Activated CD8-positive, alpha-beta T cell treated with anti-CD3 and anti-CD28 coated beads for 36 hours (primary cell): ENCODE data around the gene ST8SIA6. TPM values are rescaled to one million over a fixed set of nuclear protein-coding genes. Genes with fewer than 3 reads are reported as not detected.

Source experiments
- ATAC-seq: fragments of 200-7000 bp; cut with Tn5 transposase; one replicate; pipeline ENCODE4 v1.10.0; 2021; ENCODE audit warnings: mild to moderate bottlenecking, moderate library complexity
- CTCF ChIA-PET: fragments of 350-600 bp; sonication (Branson Sonifier 250); formaldehyde crosslinking; loops from one replicate; lab custom pipeline; 2021; ENCODE audit warnings: antibody characterized with exemption; lab: Charles Lee
- POLR2A ChIA-PET: fragments of 350-600 bp; sonication (Branson Sonifier 250); formaldehyde crosslinking; loops from one replicate; lab custom pipeline; 2021; ENCODE audit warnings: antibody characterized with exemption; lab: Charles Lee
- DNase-seq: peaks from one replicate; pipeline ENCODE4 v3.0.0-alpha.2; 2020
- H3K27ac Mint-ChIP-seq: one replicate; pipeline ENCODE4 v1.8.0; 2021; ENCODE audit warnings: mild to moderate bottlenecking, mixed read lengths
- H3K27me3 Mint-ChIP-seq: one replicate; pipeline ENCODE4 v1.8.0; 2021; ENCODE audit warnings: mixed read lengths
- H3K36me3 Mint-ChIP-seq: one replicate; pipeline ENCODE4 v1.8.0; 2021; ENCODE audit warnings: low read depth, mixed read lengths
- H3K4me1 Mint-ChIP-seq: one replicate; pipeline ENCODE4 v1.8.0; 2021; ENCODE audit warnings: low read depth, mixed read lengths
- H3K4me3 Mint-ChIP-seq: one replicate; pipeline ENCODE4 v1.8.0; 2021; ENCODE audit warnings: mild to moderate bottlenecking, moderate library complexity, mixed read lengths
- H3K9me3 Mint-ChIP-seq: one replicate; pipeline ENCODE4 v1.8.0; 2021; ENCODE audit warnings: mixed read lengths
- CTCF ChIP-seq: fragments of 200-600 bp; IDR thresholded peaks from one replicate; pipeline ENCODE4 v1.8.0; 2022; ENCODE audit warnings: antibody characterized with exemption, mild to moderate bottlenecking
- intact Hi-C: fragments of 100-400 bp; cut with micrococcal nuclease; formaldehyde crosslinking; loops from one replicate; pipeline ENCODE4 v1.10.0; 2022
- total RNA-seq, 2 experiments: library from RNA; stranded (reverse); gene quantifications; one replicate each; pipeline ENCODE4 v1.2.3, GENCODE V29; 2021

The ST8SIA6 gene
- total RNA-seq, 2 experiments from 2014 or later: not detected

GRCh38 chr10:17452060-17452841 lies 2.1 kb downstream of the ST8SIA6 start:
- H3K27me3 Mint-ChIP-seq: peaks cover 45% of the 10 kb centered on the region
- ATAC-seq (no peak), DNase-seq (no peak)
- CTCF ChIA-PET: interaction anchor here (0.9 kb wide), 1 partner anchor 43 kb away, joined by 3 read pairs; no protein-coding TSS in a partner anchor
- peaks cover 15% of the 10 kb centered on the region for H3K4me1 Mint-ChIP-seq
- H3K4me3 Mint-ChIP-seq: no peak overlapping the region
- TF ChIP-seq CTCF: no peak
- H3K36me3 Mint-ChIP-seq: peaks cover 9% of the 10 kb centered on the region
- intact Hi-C loops: no loop called here
- H3K9me3 Mint-ChIP-seq: peaks cover 14% of the 10 kb centered on the region
- no peak overlapping the region for H3K27ac Mint-ChIP-seq
- POLR2A ChIA-PET: interaction anchor here (1.2 kb wide), 1 partner anchor 8 kb away, joined by 3 read pairs; no protein-coding TSS in a partner anchor

GRCh38 chr10:17450024-17450423 lies 4.4 kb downstream of the ST8SIA6 start:
- peaks cover 14% of the 10 kb centered on the region for H3K9me3 Mint-ChIP-seq
- H3K27me3 Mint-ChIP-seq: peaks cover 43% of the 10 kb centered on the region
- intact Hi-C loops: no loop called here
- no peak for TF ChIP-seq CTCF
- CTCF ChIA-PET: interaction anchor here (0.8 to 1.6 kb wide), 2 partner anchors 41 to 594 kb away, joined by 3 to 7 read pairs; no protein-coding TSS in a partner anchor
- DNase-seq (no peak), ATAC-seq (no peak)
- H3K4me1 Mint-ChIP-seq: peaks cover 15% of the 10 kb centered on the region
- POLR2A ChIA-PET: no interaction called here
- no peak overlapping the region for H3K4me3 Mint-ChIP-seq
- peaks cover 9% of the 10 kb centered on the region for H3K36me3 Mint-ChIP-seq
- no peak overlapping the region for H3K27ac Mint-ChIP-seq

- H3K27me3 Mint-ChIP-seq: peaks cover 28% of the 10 kb centered on the region
- intact Hi-C loops: no loop called here
- TF ChIP-seq CTCF: no peak
- H3K27ac Mint-ChIP-seq: no peak overlapping the region
- CTCF ChIA-PET: interaction anchor here (1.2 kb wide), 1 partner anchor 9 kb away, joined by 3 read pairs; the partner anchor contains the start of gene ST8SIA6
- POLR2A ChIA-PET: no interaction called here
- ATAC-seq: no peak
- H3K36me3 Mint-ChIP-seq: peaks cover 9% of the 10 kb centered on the region
- no peak for DNase-seq
- H3K4me3 Mint-ChIP-seq: no peak overlapping the region
- peaks cover 14% of the 10 kb centered on the region for H3K9me3 Mint-ChIP-seq
- H3K4me1 Mint-ChIP-seq: peaks cover 12% of the 10 kb centered on the region
These were observed 8.9 kb downstream of the ST8SIA6 start for GRCh38 chr10:17445400-17445998.

- ATAC-seq: no peak
These were observed 10.0 kb downstream of the ST8SIA6 start for GRCh38 chr10:17444388-17444714.

More at GRCh38 chr10:17444388-17444714, 10.0 kb downstream of the ST8SIA6 start:
- H3K27ac Mint-ChIP-seq: no peak overlapping the region
- H3K4me1 Mint-ChIP-seq: peaks cover 12% of the 10 kb centered on the region
- ChIA-PET CTCF (interaction anchor here (0.8 to 2.0 kb wide), 3 partner anchors 10 to 15 kb away, joined by 3 to 8 read pairs (median 3); partner anchors contain the start of gene ST8SIA6), POLR2A (interaction anchor here (0.7 kb wide), 1 partner anchor 9 kb away, joined by 3 read pairs; no protein-coding TSS in a partner anchor)
- TF ChIP-seq CTCF: no peak
- no peak overlapping the region for H3K4me3 Mint-ChIP-seq
- intact Hi-C loops: no loop called here
- H3K36me3 Mint-ChIP-seq: peaks cover 6% of the 10 kb centered on the region
- DNase-seq: no peak
- peaks cover 20% of the 10 kb centered on the region for H3K27me3 Mint-ChIP-seq
- peaks cover 11% of the 10 kb centered on the region for H3K9me3 Mint-ChIP-seq
